ENCODE measurements around the gene FAM186B. TPM values are rescaled to one million over a fixed set of nuclear protein-coding genes. Genes with fewer than 3 reads are reported as not detected.
A peak's percentile ranks its signal among the peaks of the same experiment; 100 is the strongest.

The FAM186B gene
- total RNA-seq, 1 donor from 2014 or later: not detected

DNA sequence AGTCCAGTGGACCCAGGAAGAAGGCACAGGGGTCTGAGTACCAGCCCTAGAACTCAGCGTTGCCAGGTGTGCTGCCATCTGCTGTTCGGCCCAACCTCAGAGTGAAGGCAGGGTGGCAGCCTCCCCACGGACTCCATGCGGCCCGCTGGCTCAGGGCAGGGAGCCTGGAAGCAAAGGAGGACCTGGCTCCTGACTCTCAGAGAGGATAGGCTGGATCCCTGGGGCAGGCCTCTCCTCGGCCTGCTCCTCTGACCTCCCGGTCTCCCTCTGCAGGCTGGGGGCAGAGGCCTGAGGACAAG lies 47.6 kb downstream of the FAM186B start:
- peaks cover 6% of the 10 kb centered on the region for H3K4me1 Mint-ChIP-seq
- no peak overlapping the region for H3K4me3 Mint-ChIP-seq
- H3K27ac Mint-ChIP-seq: no peak overlapping the region
- peaks cover 4% of the 10 kb centered on the region for H3K27me3 ChIP-seq
- H3K9ac ChIP-seq: no peak overlapping the region
- peaks cover 6% of the 10 kb centered on the region for H3K27me3 Mint-ChIP-seq (ENCODE audit: insufficient read depth, low read depth)
- no peaks in the 10 kb centered on the region for H4K20me1 ChIP-seq (ENCODE audit: low read depth)
- H3K36me3 Mint-ChIP-seq: peaks cover 17% of the 10 kb centered on the region
- DNase-seq (ENCODE audit: low spot score): no peak
- H3F3A ChIP-seq (ENCODE audit: low read depth): no peaks in the 10 kb centered on the region
- no peak overlapping the region for H3K4me2 ChIP-seq
- H3K27ac ChIP-seq: no peak overlapping the region
- H3K4me3 ChIP-seq: no peak overlapping the region
- TF ChIP-seq, protein P1, sequence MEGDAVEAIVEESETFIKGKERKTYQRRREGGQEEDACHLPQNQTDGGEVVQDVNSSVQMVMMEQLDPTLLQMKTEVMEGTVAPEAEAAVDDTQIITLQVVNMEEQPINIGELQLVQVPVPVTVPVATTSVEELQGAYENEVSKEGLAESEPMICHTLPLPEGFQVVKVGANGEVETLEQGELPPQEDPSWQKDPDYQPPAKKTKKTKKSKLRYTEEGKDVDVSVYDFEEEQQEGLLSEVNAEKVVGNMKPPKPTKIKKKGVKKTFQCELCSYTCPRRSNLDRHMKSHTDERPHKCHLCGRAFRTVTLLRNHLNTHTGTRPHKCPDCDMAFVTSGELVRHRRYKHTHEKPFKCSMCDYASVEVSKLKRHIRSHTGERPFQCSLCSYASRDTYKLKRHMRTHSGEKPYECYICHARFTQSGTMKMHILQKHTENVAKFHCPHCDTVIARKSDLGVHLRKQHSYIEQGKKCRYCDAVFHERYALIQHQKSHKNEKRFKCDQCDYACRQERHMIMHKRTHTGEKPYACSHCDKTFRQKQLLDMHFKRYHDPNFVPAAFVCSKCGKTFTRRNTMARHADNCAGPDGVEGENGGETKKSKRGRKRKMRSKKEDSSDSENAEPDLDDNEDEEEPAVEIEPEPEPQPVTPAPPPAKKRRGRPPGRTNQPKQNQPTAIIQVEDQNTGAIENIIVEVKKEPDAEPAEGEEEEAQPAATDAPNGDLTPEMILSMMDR (IDR thresholded peaks at IDR 0.05): no peak
- TF ChIP-seq EZH2phosphoT487 (IDR thresholded peaks at IDR 0.05): no peak
- TF ChIP-seq EZH2 (IDR thresholded peaks at IDR 0.05): no peak
- no peaks in the 10 kb centered on the region for H3K9me3 ChIP-seq (ENCODE audit: low read depth)
- H3K36me3 ChIP-seq: no peaks in the 10 kb centered on the region
- H3K4me1 ChIP-seq: no peaks in the 10 kb centered on the region
- H3K9me3 Mint-ChIP-seq: no peaks in the 10 kb centered on the region
- H3K79me2 ChIP-seq (ENCODE audit: low read depth): no peaks in the 10 kb centered on the region
- H2AFZ ChIP-seq (replicated peaks): no peak overlapping the region

DNA sequence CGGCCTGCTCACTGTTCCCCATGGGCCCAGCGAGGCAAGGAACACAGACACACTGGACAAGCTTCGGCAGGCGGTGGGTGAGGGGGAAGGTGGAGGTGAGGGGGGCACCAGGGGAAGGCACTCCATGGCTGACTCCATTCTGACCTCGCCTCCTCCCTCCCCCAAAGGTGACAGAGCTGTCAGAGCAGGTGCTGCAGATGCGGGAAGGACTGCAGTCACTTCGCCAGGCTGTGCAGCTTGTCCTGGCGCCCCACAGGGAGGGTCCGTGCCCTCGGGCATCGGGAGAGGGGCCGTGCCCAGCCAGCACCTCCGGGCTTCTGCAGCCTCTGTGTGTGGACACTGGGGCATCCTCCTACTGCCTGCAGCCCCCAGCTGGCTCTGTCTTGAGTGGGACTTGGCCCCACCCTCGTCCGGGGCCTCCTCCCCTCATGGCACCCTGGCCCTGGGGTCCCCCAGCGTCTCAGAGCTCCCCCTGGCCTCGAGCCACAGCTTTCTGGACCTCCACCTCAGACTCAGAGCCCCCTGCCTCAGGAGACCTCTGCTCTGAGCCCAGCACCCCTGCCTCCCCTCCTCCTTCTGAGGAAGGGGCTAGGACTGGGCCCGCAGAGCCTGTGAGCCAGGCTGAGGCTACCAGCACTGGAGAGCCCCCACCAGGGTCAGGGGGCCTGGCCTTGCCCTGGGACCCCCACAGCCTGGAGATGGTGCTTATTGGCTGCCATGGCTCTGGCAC lies 48.1 kb downstream of the FAM186B start:
- H3K27me3 ChIP-seq: peaks cover 9% of the 10 kb centered on the region
- no peak overlapping the region for H3K9ac ChIP-seq
- DNase-seq (ENCODE audit: low spot score): no peak
- H4K20me1 ChIP-seq (ENCODE audit: low read depth): no peaks in the 10 kb centered on the region
- Mint-ChIP-seq H3K27ac (no peak overlapping the region), H3K9me3 (no peaks in the 10 kb centered on the region), H3K4me3 (no peak overlapping the region), H3K4me1 (peaks cover 6% of the 10 kb centered on the region), H3K36me3 (peaks cover 14% of the 10 kb centered on the region), H3K27me3 (ENCODE audit: insufficient read depth, low read depth) (peaks cover 3% of the 10 kb centered on the region)
- H3K9me3 ChIP-seq (ENCODE audit: low read depth): no peaks in the 10 kb centered on the region
- no peaks in the 10 kb centered on the region for H3K4me1 ChIP-seq
- H3F3A ChIP-seq (ENCODE audit: low read depth): no peaks in the 10 kb centered on the region
- no peaks in the 10 kb centered on the region for H3K79me2 ChIP-seq (ENCODE audit: low read depth)
- no peak overlapping the region for H3K4me3 ChIP-seq
- H2AFZ ChIP-seq (replicated peaks): no peak overlapping the region
- H3K4me2 ChIP-seq: no peak overlapping the region
- no peak overlapping the region for H3K27ac ChIP-seq
- TF ChIP-seq EZH2 (IDR thresholded peaks at IDR 0.05): no peak
- TF ChIP-seq, protein P1 (IDR thresholded peaks at IDR 0.05): no peak
- TF ChIP-seq EZH2phosphoT487 (IDR thresholded peaks at IDR 0.05): no peak
- H3K36me3 ChIP-seq: no peaks in the 10 kb centered on the region

DNA sequence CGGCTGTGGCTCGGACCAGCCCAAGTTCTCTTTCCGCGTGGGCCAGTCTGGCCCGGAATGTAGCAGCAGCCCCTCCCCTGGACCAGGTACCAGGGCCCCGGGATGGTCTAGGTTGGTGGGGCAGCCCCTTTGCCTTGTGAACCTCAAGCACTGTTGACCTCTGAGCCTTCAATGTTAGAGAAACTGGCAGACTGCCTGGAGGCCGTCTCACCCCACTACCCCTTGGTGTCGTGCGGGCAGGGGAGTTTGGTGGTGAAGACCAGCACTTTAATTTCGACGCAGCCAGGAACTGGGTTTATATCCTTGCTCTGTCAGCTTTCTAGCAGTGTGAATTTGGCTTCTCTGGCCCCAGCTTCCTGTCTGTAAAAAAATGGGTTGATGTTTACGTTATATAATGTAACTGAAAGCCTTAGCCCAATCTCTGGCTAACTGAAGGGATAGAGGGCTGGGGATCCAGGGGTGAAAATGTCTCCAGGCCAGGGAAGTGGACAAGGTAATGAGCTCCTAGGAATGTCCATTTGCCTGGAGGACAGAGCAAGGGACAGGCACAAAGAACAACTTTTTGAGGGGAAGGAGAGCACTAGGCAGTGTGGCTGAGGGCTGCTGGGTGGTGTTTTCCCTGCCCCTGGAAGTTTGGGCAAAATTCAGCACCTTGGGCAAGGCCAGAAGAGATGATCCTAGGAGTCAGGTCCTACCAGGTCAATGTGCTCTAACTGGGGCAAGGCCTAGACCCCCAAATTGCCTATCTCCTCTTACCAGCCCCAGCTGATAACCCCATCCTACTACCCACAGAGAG lies 48.9 kb downstream of the FAM186B start:
- peaks cover 6% of the 10 kb centered on the region for H3K4me1 Mint-ChIP-seq
- no peak overlapping the region for H2AFZ ChIP-seq (replicated peaks)
- no peaks in the 10 kb centered on the region for H3K9me3 ChIP-seq (ENCODE audit: low read depth)
- H3K27ac ChIP-seq: no peak overlapping the region
- H3K27me3 ChIP-seq: peaks cover 17% of the 10 kb centered on the region
- H3K27me3 Mint-ChIP-seq (ENCODE audit: insufficient read depth, low read depth): peaks cover 3% of the 10 kb centered on the region
- H3K4me2 ChIP-seq: no peak overlapping the region
- TF ChIP-seq EZH2phosphoT487 (IDR thresholded peaks at IDR 0.05) (no peak), EZH2 (IDR thresholded peaks at IDR 0.05) (no peak)
- TF ChIP-seq, protein P1 (IDR thresholded peaks at IDR 0.05): no peak
- H3K4me3 Mint-ChIP-seq: peak overlapping the region; percentile 15
- H3F3A ChIP-seq (ENCODE audit: low read depth): no peaks in the 10 kb centered on the region
- no peak overlapping the region for H3K9ac ChIP-seq
- no peaks in the 10 kb centered on the region for H3K9me3 Mint-ChIP-seq
- H3K36me3 Mint-ChIP-seq: peaks cover 9% of the 10 kb centered on the region
- no peaks in the 10 kb centered on the region for H3K4me1 ChIP-seq
- DNase-seq (ENCODE audit: low spot score): no peak
- H3K79me2 ChIP-seq (ENCODE audit: low read depth): no peaks in the 10 kb centered on the region
- no peaks in the 10 kb centered on the region for H4K20me1 ChIP-seq (ENCODE audit: low read depth)
- peak overlapping the region; percentile 29 for H3K27ac Mint-ChIP-seq
- no peaks in the 10 kb centered on the region for H3K36me3 ChIP-seq
- H3K4me3 ChIP-seq: no peak overlapping the region
